K562 (cell line): Measurements from ENCODE around the gene GRB10. TPM values are rescaled to one million over a fixed set of nuclear protein-coding genes. Genes with fewer than 3 reads are reported as not detected.

Source experiments
- ATAC-seq: fragments of 200-7000 bp; cut with Tn5 transposase; 3 replicates; pipeline ENCODE4 v1.9.1; 2020; ENCODE audit warnings: moderate library complexity
- BruUV-seq: library from RNA; stranded (reverse); fragments of 400-500 nt; replicated peaks from 2 replicates; lab custom pipeline; 2021; lab: Mats Ljungman, UMichigan
- CTCF ChIA-PET: fragments of 300-600 bp; formaldehyde crosslinking; extraction: SDS; loops from one replicate; lab custom pipeline; 2021; ENCODE audit warnings: low intra/inter-chr PET ratio; lab: Yijun Ruan, JAX
- POLR2A ChIA-PET: fragments of 300-600, 350-650 bp; sonication (Branson Sonifier 250); formaldehyde crosslinking; extraction: SDS; loops from one replicate; lab custom pipeline; 2021; ENCODE audit warnings: antibody characterized with exemption, inconsistent platforms; lab: Yijun Ruan, JAX
- DNase-seq, 4 experiments: peaks; one replicate each; pipeline versions ENCODE4 v3.0.0 to v3.0.0-alpha.2; 2011 to 2018; ENCODE audit warnings: low spot score in 3 of 4, mixed read lengths in 3 of 4; ENCODE audit errors: extremely low read depth in 1 of 4
- FAIRE-seq: peaks from 2 replicates; lab custom pipeline; 2011; peaks lifted over from hg19 to GRCh38; lab: Jason Lieb, UNC
- H2AFZ ChIP-seq: 2 replicates; pipeline ENCODE4 v1.6.0; 2011; ENCODE audit warnings: low read depth, low read length, control low read depth, inconsistent platforms
- H3K27ac ChIP-seq: fragments of 200-600 bp; 3 replicates; pipeline ENCODE4 v1.8.0; 2011; ENCODE audit warnings: low read depth, mild to moderate bottlenecking, control low read depth, inconsistent platforms, low read length, moderate library complexity, mixed read lengths; ENCODE audit errors: extremely low read depth
- H3K27me3 ChIP-seq, 2 experiments: fragments of 300-600 bp in 1 of 2; 2 replicates in 1 of 2; 3 replicates in 1 of 2; pipeline versions ENCODE4 v1.6.0 to v1.8.0; 2011; ENCODE audit warnings: inconsistent platforms in 2 of 2, low read length in 2 of 2, mild to moderate bottlenecking in 1 of 2, mixed read lengths in 1 of 2, moderate library complexity in 1 of 2; ENCODE audit not compliant: control insufficient read depth in 2 of 2, insufficient read depth in 2 of 2
- H3K36me3 ChIP-seq: fragments of 300-600 bp; 3 replicates; pipeline ENCODE4 v1.8.0; 2011; ENCODE audit warnings: mild to moderate bottlenecking, low read length, inconsistent platforms; ENCODE audit not compliant: control insufficient read depth, insufficient read depth
- H3K4me1 ChIP-seq, 2 experiments: fragments of 200-600 bp in 1 of 2; replicated peaks in 1 of 2; 2 replicates in 1 of 2; 3 replicates in 1 of 2; pipeline versions ENCODE4 v1.5.1 to v1.8.0; 2011; ENCODE audit warnings: inconsistent platforms in 2 of 2, low read length in 2 of 2, mild to moderate bottlenecking in 1 of 2, mixed read lengths in 1 of 2, moderate library complexity in 1 of 2; ENCODE audit not compliant: control insufficient read depth in 2 of 2, insufficient read depth in 2 of 2
- H3K4me2 ChIP-seq: 2 replicates; pipeline ENCODE4 v1.6.1; 2011; ENCODE audit warnings: low read length, control low read depth, inconsistent platforms, mixed read lengths; ENCODE audit not compliant: insufficient read depth
- H3K4me3 ChIP-seq: fragments of 200-600 bp; sonication (generic), shearing (Covaris generic); 2 replicates; pipeline ENCODE4 v1.5.1; 2016; ENCODE audit warnings: control low read depth, inconsistent platforms
- H3K79me2 ChIP-seq: fragments of 200-600 bp; 3 replicates; pipeline ENCODE4 v1.8.0; 2011; ENCODE audit warnings: low read length, inconsistent platforms; ENCODE audit not compliant: control insufficient read depth, insufficient read depth
- H3K9ac ChIP-seq, 2 experiments: 2 replicates each; pipeline versions ENCODE4 v1.6.0 to v1.6.1; 2011; ENCODE audit warnings: low read depth in 2 of 2, low read length in 2 of 2, control low read depth in 1 of 2, inconsistent platforms in 1 of 2, mild to moderate bottlenecking in 1 of 2, mixed read lengths in 1 of 2; ENCODE audit not compliant: insufficient read depth in 1 of 2
- H3K9me1 ChIP-seq: one replicate; pipeline ENCODE4 v1.6.0; 2011; ENCODE audit warnings: inconsistent platforms, mild to moderate bottlenecking, low read length, moderate library complexity; ENCODE audit not compliant: control insufficient read depth, insufficient read depth
- H3K9me3 ChIP-seq: replicated peaks from 2 replicates; pipeline ENCODE4 v1.5.1; 2011; ENCODE audit warnings: low read depth, low read length, inconsistent platforms; ENCODE audit not compliant: control insufficient read depth, insufficient read depth
- H4K20me1 ChIP-seq: replicated peaks from 2 replicates; pipeline ENCODE4 v1.6.1; 2011; ENCODE audit warnings: low read length, inconsistent platforms, mixed read lengths; ENCODE audit not compliant: control insufficient read depth, insufficient read depth
- BACH1 ChIP-seq: fragments of 200-800 bp; sonication (Bioruptor generic); IDR thresholded peaks from 2 replicates; pipeline ENCODE4 v1.6.1; 2016; ENCODE audit warnings: missing genetic modification characterization, missing compliant biosample characterization
- NFIC ChIP-seq: fragments of 450-650 bp; IDR thresholded peaks from 2 replicates; pipeline ENCODE4 v1.6.1; 2017; ENCODE audit warnings: mild to moderate bottlenecking, inconsistent platforms
- PTRF ChIP-seq: fragments of 450-650 bp; IDR thresholded peaks from 2 replicates; pipeline ENCODE4 v1.6.1; 2016; ENCODE audit warnings: mild to moderate bottlenecking, missing genetic modification characterization, missing compliant biosample characterization
- SRSF3 ChIP-seq: fragments of 200-400 bp; formaldehyde crosslinking; IDR thresholded peaks from 2 replicates; pipeline ENCODE4 v1.6.1; 2016; ENCODE audit warnings: mild to moderate bottlenecking, low read length, moderate library complexity; ENCODE audit not compliant: insufficient read depth
- ZNF175 ChIP-seq: fragments of 200-800 bp; sonication (Bioruptor generic); IDR thresholded peaks from 2 replicates; pipeline ENCODE4 v1.6.1; 2016; ENCODE audit warnings: low read depth, mild to moderate bottlenecking, missing genetic modification characterization, missing compliant biosample characterization
- ZNF76 ChIP-seq: fragments of 250-450 bp; sonication (Bioruptor Pico); IDR thresholded peaks from 2 replicates; pipeline ENCODE4 v1.4.0; 2020; ENCODE audit warnings: mild to moderate bottlenecking, moderate library complexity, borderline replicate concordance
- WGBS: fragments of 100-300 bp; shearing (Covaris generic); methylation state at CpG from one replicate; pipeline ENCODE4 v1.1.6; 2016; ENCODE audit warnings: low coverage, mixed read lengths; ENCODE audit not compliant: insufficient coverage; ENCODE audit errors: missing lambda C conversion rate; 5-methylcytosine and 5-hydroxymethylcytosine counted together
- in situ Hi-C: fragments of 300-500 bp; cut with MboI; formaldehyde crosslinking; loops from 4 replicates; pipeline ENCODE4 v1.15.0; 2018; ENCODE audit warnings: inconsistent platforms, mixed read lengths
- intact Hi-C: fragments of 100-400 bp; cut with micrococcal nuclease; formaldehyde crosslinking; loops from 2 replicates; pipeline ENCODE4 v1.14.2; 2022
- polyA plus RNA-seq, 8 experiments: library from polyadenylated mRNA; depleted of rRNA in 4 of 8; stranded (reverse) in 5 of 8; unstranded in 3 of 8; fragments of >200 nt; fragmentation: Nextera tagmentation in 2 of 8; fragmentation: Illumina TruSeq in 1 of 8; extraction: Ambion mirVana in 2 of 8; extraction: Trizol in 1 of 8; gene quantifications; 2 replicates each; pipeline versions ENCODE4 v1.2.1 to v1.2.3, GENCODE V29; 2011 to 2014; ENCODE audit warnings: inconsistent platforms in 1 of 8, missing spikeins in 1 of 8
- total RNA-seq, 7 experiments: library from RNA; depleted of rRNA in 6 of 7; stranded (reverse); fragments of >200 nt in 6 of 7; fragmentation: Illumina TruSeq in 2 of 7; extraction: Trizol in 2 of 7; gene quantifications; 2 replicates each; pipeline versions ENCODE4 v1.2.1 to v1.2.3, GENCODE V29; 2011 to 2021; ENCODE audit warnings: low replicate concordance in 1 of 7
- TF ChIP-seq, protein P1 (sequence below): IDR thresholded peaks from 2 replicates; pipeline ENCODE4 v1.6.1; 2014; ENCODE audit warnings: antibody characterized with exemption
- TF ChIP-seq, protein P2 (sequence below): sonication (generic); formaldehyde crosslinking; IDR thresholded peaks from 2 replicates; pipeline ENCODE4 v1.8.1; 2023; ENCODE audit warnings: missing genetic modification reagents, mild to moderate bottlenecking, borderline replicate concordance
- TF ChIP-seq, protein P3 (sequence below): fragments of 200-800 bp; sonication (Bioruptor generic); IDR thresholded peaks from 2 replicates; pipeline ENCODE4 v1.6.1; 2016; ENCODE audit warnings: missing genetic modification characterization, missing compliant biosample characterization

The GRB10 gene
- total and polyA plus RNA-seq, 9 of the 15 experiments (the other 6 are each of a cell fraction or from before 2014, with no cell fraction given), result 8.9 to 88.5 (median 40.7) TPM

DNA sequence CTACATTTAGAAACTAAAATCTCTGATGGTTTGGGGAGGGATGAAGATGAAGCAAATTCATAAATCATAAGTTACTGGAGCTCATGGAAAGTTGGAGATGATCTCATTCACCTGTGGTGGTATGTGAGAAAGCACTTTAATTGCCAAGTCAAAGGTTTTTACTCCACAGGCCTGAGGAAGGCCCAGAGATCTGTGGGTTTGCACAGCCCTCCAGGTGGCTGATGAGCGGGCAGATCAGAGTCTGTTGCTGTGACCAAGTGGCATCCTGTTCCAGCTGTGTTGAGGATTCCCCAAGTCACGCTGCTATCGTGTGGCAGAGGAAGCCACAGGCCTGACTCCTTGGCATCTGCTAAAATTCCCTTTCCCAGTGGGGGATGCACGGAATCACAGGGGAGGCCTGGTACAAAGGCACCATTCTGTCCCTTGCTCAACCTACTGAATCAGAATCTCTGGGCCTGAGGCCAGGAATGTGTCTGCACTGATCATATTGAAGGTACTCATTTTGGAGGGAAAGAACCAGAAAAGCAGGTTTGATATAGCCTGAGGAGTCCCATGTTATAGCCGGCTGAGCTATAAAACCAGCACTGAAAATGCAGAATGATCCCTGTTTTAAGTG is 197.8 kb downstream of the GRB10 start:
- no peak for DNase-seq
- Histone ChIP-seq H3K4me1 (no peaks in the 10 kb centered on the region), H3K27ac (no peak overlapping the region), H3K79me2 (no peaks in the 10 kb centered on the region), H3K36me3 (no peaks in the 10 kb centered on the region), H3K4me3 (no peak overlapping the region), H3K9ac (no peak overlapping the region), H3K9me3 (0 out of 2 replicates have a peak, but pooled peaks cover 1% of the 10 kb centered on the region), H3K4me2 (no peak overlapping the region), H4K20me1 (no peaks in the 10 kb centered on the region), H3K9me1 (no peaks in the 10 kb centered on the region), H3K27me3 (no peaks in the 10 kb centered on the region; a peak in 2 of 5 replicates), H2AFZ (no peak overlapping the region)
- in situ Hi-C loops (no loop called here), intact Hi-C loops (no loop called here)
- ChIA-PET CTCF (no interaction called here), POLR2A (interaction anchor here (0.9 kb wide), 1 partner anchor 50 kb away, joined by 3 read pairs; no protein-coding TSS in a partner anchor)
- 5% methylated on average over 5 of the region's 5 CpGs for WGBS
- FAIRE-seq, result no peak
- ATAC-seq, result no peak
- no TSS peak for BruUV-seq
- TF ChIP-seq NFIC, result no peak
- no peak for TF ChIP-seq ZNF175
- no peak for TF ChIP-seq ZNF76 (CRISPR knock-in tag)
- TF ChIP-seq, protein P1, sequence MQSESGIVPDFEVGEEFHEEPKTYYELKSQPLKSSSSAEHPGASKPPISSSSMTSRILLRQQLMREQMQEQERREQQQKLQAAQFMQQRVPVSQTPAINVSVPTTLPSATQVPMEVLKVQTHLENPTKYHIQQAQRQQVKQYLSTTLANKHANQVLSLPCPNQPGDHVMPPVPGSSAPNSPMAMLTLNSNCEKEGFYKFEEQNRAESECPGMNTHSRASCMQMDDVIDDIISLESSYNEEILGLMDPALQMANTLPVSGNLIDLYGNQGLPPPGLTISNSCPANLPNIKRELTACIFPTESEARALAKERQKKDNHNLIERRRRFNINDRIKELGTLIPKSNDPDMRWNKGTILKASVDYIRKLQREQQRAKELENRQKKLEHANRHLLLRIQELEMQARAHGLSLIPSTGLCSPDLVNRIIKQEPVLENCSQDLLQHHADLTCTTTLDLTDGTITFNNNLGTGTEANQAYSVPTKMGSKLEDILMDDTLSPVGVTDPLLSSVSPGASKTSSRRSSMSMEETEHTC, result no peak
- TF ChIP-seq BACH1 (tag), result no peak
- no peak for TF ChIP-seq SRSF3
- no peak for TF ChIP-seq PTRF (tag)
- TF ChIP-seq, protein P2, sequence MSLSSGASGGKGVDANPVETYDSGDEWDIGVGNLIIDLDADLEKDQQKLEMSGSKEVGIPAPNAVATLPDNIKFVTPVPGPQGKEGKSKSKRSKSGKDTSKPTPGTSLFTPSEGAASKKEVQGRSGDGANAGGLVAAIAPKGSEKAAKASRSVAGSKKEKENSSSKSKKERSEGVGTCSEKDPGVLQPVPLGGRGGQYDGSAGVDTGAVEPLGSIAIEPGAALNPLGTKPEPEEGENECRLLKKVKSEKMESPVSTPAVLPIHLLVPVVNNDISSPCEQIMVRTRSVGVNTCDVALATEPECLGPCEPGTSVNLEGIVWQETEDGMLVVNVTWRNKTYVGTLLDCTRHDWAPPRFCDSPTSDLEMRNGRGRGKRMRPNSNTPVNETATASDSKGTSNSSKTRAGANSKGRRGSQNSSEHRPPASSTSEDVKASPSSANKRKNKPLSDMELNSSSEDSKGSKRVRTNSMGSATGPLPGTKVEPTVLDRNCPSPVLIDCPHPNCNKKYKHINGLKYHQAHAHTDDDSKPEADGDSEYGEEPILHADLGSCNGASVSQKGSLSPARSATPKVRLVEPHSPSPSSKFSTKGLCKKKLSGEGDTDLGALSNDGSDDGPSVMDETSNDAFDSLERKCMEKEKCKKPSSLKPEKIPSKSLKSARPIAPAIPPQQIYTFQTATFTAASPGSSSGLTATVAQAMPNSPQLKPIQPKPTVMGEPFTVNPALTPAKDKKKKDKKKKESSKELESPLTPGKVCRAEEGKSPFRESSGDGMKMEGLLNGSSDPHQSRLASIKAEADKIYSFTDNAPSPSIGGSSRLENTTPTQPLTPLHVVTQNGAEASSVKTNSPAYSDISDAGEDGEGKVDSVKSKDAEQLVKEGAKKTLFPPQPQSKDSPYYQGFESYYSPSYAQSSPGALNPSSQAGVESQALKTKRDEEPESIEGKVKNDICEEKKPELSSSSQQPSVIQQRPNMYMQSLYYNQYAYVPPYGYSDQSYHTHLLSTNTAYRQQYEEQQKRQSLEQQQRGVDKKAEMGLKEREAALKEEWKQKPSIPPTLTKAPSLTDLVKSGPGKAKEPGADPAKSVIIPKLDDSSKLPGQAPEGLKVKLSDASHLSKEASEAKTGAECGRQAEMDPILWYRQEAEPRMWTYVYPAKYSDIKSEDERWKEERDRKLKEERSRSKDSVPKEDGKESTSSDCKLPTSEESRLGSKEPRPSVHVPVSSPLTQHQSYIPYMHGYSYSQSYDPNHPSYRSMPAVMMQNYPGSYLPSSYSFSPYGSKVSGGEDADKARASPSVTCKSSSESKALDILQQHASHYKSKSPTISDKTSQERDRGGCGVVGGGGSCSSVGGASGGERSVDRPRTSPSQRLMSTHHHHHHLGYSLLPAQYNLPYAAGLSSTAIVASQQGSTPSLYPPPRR (CRISPR knock-in tag), result no peak
- TF ChIP-seq, protein P3, sequence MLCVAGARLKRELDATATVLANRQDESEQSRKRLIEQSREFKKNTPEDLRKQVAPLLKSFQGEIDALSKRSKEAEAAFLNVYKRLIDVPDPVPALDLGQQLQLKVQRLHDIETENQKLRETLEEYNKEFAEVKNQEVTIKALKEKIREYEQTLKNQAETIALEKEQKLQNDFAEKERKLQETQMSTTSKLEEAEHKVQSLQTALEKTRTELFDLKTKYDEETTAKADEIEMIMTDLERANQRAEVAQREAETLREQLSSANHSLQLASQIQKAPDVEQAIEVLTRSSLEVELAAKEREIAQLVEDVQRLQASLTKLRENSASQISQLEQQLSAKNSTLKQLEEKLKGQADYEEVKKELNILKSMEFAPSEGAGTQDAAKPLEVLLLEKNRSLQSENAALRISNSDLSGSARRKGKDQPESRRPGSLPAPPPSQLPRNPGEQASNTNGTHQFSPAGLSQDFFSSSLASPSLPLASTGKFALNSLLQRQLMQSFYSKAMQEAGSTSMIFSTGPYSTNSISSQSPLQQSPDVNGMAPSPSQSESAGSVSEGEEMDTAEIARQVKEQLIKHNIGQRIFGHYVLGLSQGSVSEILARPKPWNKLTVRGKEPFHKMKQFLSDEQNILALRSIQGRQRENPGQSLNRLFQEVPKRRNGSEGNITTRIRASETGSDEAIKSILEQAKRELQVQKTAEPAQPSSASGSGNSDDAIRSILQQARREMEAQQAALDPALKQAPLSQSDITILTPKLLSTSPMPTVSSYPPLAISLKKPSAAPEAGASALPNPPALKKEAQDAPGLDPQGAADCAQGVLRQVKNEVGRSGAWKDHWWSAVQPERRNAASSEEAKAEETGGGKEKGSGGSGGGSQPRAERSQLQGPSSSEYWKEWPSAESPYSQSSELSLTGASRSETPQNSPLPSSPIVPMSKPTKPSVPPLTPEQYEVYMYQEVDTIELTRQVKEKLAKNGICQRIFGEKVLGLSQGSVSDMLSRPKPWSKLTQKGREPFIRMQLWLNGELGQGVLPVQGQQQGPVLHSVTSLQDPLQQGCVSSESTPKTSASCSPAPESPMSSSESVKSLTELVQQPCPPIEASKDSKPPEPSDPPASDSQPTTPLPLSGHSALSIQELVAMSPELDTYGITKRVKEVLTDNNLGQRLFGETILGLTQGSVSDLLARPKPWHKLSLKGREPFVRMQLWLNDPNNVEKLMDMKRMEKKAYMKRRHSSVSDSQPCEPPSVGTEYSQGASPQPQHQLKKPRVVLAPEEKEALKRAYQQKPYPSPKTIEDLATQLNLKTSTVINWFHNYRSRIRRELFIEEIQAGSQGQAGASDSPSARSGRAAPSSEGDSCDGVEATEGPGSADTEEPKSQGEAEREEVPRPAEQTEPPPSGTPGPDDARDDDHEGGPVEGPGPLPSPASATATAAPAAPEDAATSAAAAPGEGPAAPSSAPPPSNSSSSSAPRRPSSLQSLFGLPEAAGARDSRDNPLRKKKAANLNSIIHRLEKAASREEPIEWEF (CRISPR knock-in tag), result no peak
